Endodermal cell (in vitro differentiated cells): ENCODE measurements around the gene GNAT1. TPM values are rescaled to one million over a fixed set of nuclear protein-coding genes. Genes with fewer than 3 reads are reported as not detected.
A peak's percentile ranks its signal among the peaks of the same experiment; 100 is the strongest.

ENCODE experiments used
- DNase-seq: peaks from one replicate; pipeline ENCODE4 v3.0.0-alpha.2; 2017
- H3K27ac ChIP-seq: 2 replicates; pipeline ENCODE4 v1.5.1; 2013; ENCODE audit warnings: mild to moderate bottlenecking, low read depth, low read length, moderate library complexity
- H3K27me3 ChIP-seq: 2 replicates; pipeline ENCODE4 v1.6.1; 2013; ENCODE audit warnings: mild to moderate bottlenecking, low read length, moderate library complexity; ENCODE audit not compliant: insufficient read depth, control insufficient read depth, poor library complexity, severe bottlenecking
- H3K36me3 ChIP-seq: 2 replicates; pipeline ENCODE4 v1.7.0; 2013; ENCODE audit warnings: mild to moderate bottlenecking, low read length, moderate library complexity; ENCODE audit not compliant: control insufficient read depth, insufficient read depth
- H3K4me1 ChIP-seq: one replicate; pipeline ENCODE4 v1.7.0; 2013; ENCODE audit warnings: low read length; ENCODE audit not compliant: control insufficient read depth, insufficient read depth
- H3K4me3 ChIP-seq: 2 replicates; pipeline ENCODE4 v1.5.1; 2013; ENCODE audit warnings: mild to moderate bottlenecking, low read length, moderate library complexity
- H3K9ac ChIP-seq: 2 replicates; pipeline ENCODE4 v1.6.1; 2013; ENCODE audit warnings: mild to moderate bottlenecking, low read length, moderate library complexity; ENCODE audit not compliant: poor library complexity, severe bottlenecking; ENCODE audit errors: extremely low read depth
- H3K9me3 ChIP-seq: 2 replicates; pipeline ENCODE4 v1.6.1; 2013; ENCODE audit warnings: mild to moderate bottlenecking, low read length, moderate library complexity; ENCODE audit not compliant: control insufficient read depth
- H3K27ac Mint-ChIP-seq: 2 replicates; pipeline ENCODE4 v1.8.0; 2020; ENCODE audit warnings: mixed read lengths
- H3K27me3 Mint-ChIP-seq: 2 replicates; pipeline ENCODE4 v1.8.0; 2021; ENCODE audit warnings: mild to moderate bottlenecking, mixed read lengths; ENCODE audit not compliant: insufficient read depth
- H3K36me3 Mint-ChIP-seq: 2 replicates; pipeline ENCODE4 v1.8.0; 2020; ENCODE audit warnings: low read depth, mixed read lengths
- H3K4me1 Mint-ChIP-seq: 2 replicates; pipeline ENCODE4 v1.8.0; 2020; ENCODE audit warnings: mixed read lengths
- H3K4me3 Mint-ChIP-seq: 2 replicates; pipeline ENCODE4 v1.8.0; 2020; ENCODE audit warnings: mild to moderate bottlenecking, moderate library complexity, mixed read lengths
- H3K9me3 Mint-ChIP-seq: 2 replicates; pipeline ENCODE4 v1.8.0; 2020; ENCODE audit warnings: mild to moderate bottlenecking, mixed read lengths
- CTCF ChIP-seq: fragments of 200-600 bp; sonication (generic); conservative IDR thresholded peaks from 2 replicates; pipeline ENCODE4 v1.5.0; 2021; ENCODE audit warnings: antibody characterized with exemption, mild to moderate bottlenecking
- WGBS, 2 experiments: methylation state at CpG; one replicate each; pipeline versions ENCODE4 v1.1.5 to v1.1.7; 2013; ENCODE audit warnings: missing lambda C conversion rate in 2 of 2, mixed read lengths in 1 of 2; ENCODE audit not compliant: insufficient coverage in 1 of 2, insufficient read length in 1 of 2; 5-methylcytosine and 5-hydroxymethylcytosine counted together
- total RNA-seq, 2 donors: library from RNA; stranded (reverse); fragmentation: NEBNext Ultra II Directional in 1 of 2; extraction: Animal tissue kit (Norgen Biotek cat#: 25700) in 1 of 2; gene quantifications; 2 replicates in 1 of 2; 3 replicates in 1 of 2; pipeline ENCODE4 v1.2.1, GENCODE V29; 2021

GNAT1 gene
- total RNA-seq, 2 donors from 2014 or later, result 0.42 to 1.2 TPM

GRCh38 chr3:50203113-50203808 lies 11.9 kb downstream of the GNAT1 start:
- DNase-seq, result no peak
- peaks cover 41% of the 10 kb centered on the region for H3K27me3 ChIP-seq
- no peak overlapping the region for H3K9ac ChIP-seq
- H3K27ac ChIP-seq, result no peak overlapping the region
- H3K27ac Mint-ChIP-seq, result no peak overlapping the region
- WGBS, 2 experiments, result 90 to 93% methylated on average over 4 to 9 of the region's 9 CpGs
- H3K27me3 Mint-ChIP-seq, result peaks cover 63% of the 10 kb centered on the region
- H3K36me3 Mint-ChIP-seq, result no peaks in the 10 kb centered on the region
- no peak for TF ChIP-seq CTCF
- no peaks in the 10 kb centered on the region for H3K9me3 Mint-ChIP-seq
- no peak overlapping the region for H3K4me3 ChIP-seq
- H3K4me1 Mint-ChIP-seq, result peaks cover 9% of the 10 kb centered on the region
- no peaks in the 10 kb centered on the region for H3K9me3 ChIP-seq
- H3K4me1 ChIP-seq, result peaks cover 3% of the 10 kb centered on the region
- no peaks in the 10 kb centered on the region for H3K36me3 ChIP-seq
- H3K4me3 Mint-ChIP-seq, result no peak overlapping the region

- Mint-ChIP-seq H3K27ac (no peak overlapping the region), H3K27me3 (peaks cover 63% of the 10 kb centered on the region), H3K9me3 (no peaks in the 10 kb centered on the region), H3K36me3 (no peaks in the 10 kb centered on the region), H3K4me1 (peaks cover 9% of the 10 kb centered on the region), H3K4me3 (no peak overlapping the region)
- 80 to 87% methylated on average over 5 to 12 of the region's 12 CpGs for WGBS, 2 experiments
- no peak overlapping the region for H3K9ac ChIP-seq
- H3K4me3 ChIP-seq, result no peak overlapping the region
- no peak for DNase-seq
- peaks cover 41% of the 10 kb centered on the region for H3K27me3 ChIP-seq
- H3K36me3 ChIP-seq, result no peaks in the 10 kb centered on the region
- TF ChIP-seq CTCF, result no peak
- peaks cover 3% of the 10 kb centered on the region for H3K4me1 ChIP-seq
- no peak overlapping the region for H3K27ac ChIP-seq
- no peaks in the 10 kb centered on the region for H3K9me3 ChIP-seq
Measured at GRCh38 chr3:50203809-50204803, 12.7 kb downstream of the GNAT1 start.

- Histone ChIP-seq H3K36me3 (no peaks in the 10 kb centered on the region), H3K9me3 (no peaks in the 10 kb centered on the region), H3K4me1 (peaks cover 3% of the 10 kb centered on the region), H3K9ac (no peak within 1 kb of the TSS), H3K27ac (no peak within 1 kb of the TSS), H3K4me3 (peak within 1 kb of the TSS; percentile 74), H3K27me3 (peaks cover 41% of the 10 kb centered on the region)
- no peak for TF ChIP-seq CTCF
- peak within 1 kb of the TSS; percentile 47 for H3K4me3 Mint-ChIP-seq
- H3K4me1 Mint-ChIP-seq, result peaks cover 9% of the 10 kb centered on the region
- H3K27ac Mint-ChIP-seq, result no peak within 1 kb of the TSS
- H3K27me3 Mint-ChIP-seq, result peaks cover 61% of the 10 kb centered on the region
- DNase-seq, result peak; percentile 91
- WGBS, 2 experiments, result 3 to 5% methylated on average over 6 to 41 of the region's 41 CpGs
- H3K9me3 Mint-ChIP-seq, result no peaks in the 10 kb centered on the region
- no peaks in the 10 kb centered on the region for H3K36me3 Mint-ChIP-seq
Measured at GRCh38 chr3:50204804-50205412, 13.5 kb downstream of the GNAT1 start, which contains the start of gene SLC38A3. Gene SLC38A3, plus strand, starts transcription at chr3:50205271. Its CDS starts 8,929 bp downstream, at chr3:50214200.
